Astrocyte of the spinal cord (primary cell): ENCODE measurements around the gene GNG2.
A peak's percentile ranks its signal among the peaks of the same experiment; 100 is the strongest.
"Not testable (repeated sequence)": the region's sequence is repeated elsewhere in the genome, so short reads cannot be mapped to it uniquely, and the experiment has no call there.

Source experiments
- DNase-seq: peaks from one replicate; pipeline ENCODE4 v3.0.0; 2011; ENCODE audit warnings: low read depth, low spot score
- H3K4me3 ChIP-seq: 2 replicates; pipeline ENCODE4 v1.5.1; 2011; ENCODE audit warnings: low read depth, mild to moderate bottlenecking, low read length, moderate library complexity
- in situ Hi-C: cut with HindIII; loops from 2 replicates; pipeline ENCODE4 v1.10.0; 2017; ENCODE audit warnings: low sequenced_read_pairs
- TF ChIP-seq, protein P1 (sequence below): IDR thresholded peaks from 2 replicates; pipeline ENCODE4 v1.5.1; 2012; ENCODE audit warnings: low read depth, mild to moderate bottlenecking, low read length, inconsistent platforms

The GNG2 gene

DNA sequence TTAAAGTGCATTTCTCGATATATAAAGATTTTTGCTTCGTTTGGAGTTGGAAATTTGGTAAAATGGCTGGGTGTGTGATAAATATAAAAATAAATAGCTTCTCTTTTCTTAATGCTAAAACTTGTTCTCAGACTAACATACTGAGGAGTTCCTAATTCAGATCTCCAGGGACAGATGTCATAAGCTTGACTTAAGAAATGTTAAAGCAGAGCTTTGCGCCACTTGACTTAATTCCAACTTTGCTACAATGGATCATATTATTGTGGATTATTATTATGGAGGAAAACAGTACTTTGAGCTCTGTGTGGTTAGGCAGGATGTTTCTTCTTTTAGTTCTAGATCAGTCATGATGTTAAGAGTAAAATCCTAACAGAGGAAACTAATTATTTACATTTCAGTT, 33.8 kb downstream of the GNG2 start:
- TF ChIP-seq, protein P1, sequence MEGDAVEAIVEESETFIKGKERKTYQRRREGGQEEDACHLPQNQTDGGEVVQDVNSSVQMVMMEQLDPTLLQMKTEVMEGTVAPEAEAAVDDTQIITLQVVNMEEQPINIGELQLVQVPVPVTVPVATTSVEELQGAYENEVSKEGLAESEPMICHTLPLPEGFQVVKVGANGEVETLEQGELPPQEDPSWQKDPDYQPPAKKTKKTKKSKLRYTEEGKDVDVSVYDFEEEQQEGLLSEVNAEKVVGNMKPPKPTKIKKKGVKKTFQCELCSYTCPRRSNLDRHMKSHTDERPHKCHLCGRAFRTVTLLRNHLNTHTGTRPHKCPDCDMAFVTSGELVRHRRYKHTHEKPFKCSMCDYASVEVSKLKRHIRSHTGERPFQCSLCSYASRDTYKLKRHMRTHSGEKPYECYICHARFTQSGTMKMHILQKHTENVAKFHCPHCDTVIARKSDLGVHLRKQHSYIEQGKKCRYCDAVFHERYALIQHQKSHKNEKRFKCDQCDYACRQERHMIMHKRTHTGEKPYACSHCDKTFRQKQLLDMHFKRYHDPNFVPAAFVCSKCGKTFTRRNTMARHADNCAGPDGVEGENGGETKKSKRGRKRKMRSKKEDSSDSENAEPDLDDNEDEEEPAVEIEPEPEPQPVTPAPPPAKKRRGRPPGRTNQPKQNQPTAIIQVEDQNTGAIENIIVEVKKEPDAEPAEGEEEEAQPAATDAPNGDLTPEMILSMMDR, result no peak
- in situ Hi-C loops, result no loop called here
- DNase-seq, result no peak
- no peak overlapping the region for H3K4me3 ChIP-seq

DNA sequence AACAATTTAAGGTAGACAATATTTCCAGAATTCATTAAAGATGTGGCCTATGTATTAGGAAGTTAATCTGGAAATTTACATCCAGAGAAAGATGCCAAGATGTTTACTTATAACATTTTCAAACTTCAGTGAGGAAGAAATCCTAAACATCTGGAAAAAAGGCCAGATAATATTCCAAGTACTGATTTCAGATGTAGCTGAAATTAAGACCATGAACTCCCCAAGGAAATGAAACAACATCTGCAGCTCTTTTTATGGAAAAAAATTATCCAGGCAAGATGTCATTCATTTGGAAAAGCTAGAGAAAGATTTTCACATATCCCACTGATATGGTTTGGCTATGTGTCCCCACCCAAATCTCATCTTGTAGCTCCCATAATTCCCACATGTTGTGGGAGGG, 35.0 kb downstream of the GNG2 start:
- no peak for DNase-seq
- TF ChIP-seq, protein P1, result no peak
- H3K4me3 ChIP-seq, result no peak overlapping the region
- in situ Hi-C loops, result no loop called here

DNA sequence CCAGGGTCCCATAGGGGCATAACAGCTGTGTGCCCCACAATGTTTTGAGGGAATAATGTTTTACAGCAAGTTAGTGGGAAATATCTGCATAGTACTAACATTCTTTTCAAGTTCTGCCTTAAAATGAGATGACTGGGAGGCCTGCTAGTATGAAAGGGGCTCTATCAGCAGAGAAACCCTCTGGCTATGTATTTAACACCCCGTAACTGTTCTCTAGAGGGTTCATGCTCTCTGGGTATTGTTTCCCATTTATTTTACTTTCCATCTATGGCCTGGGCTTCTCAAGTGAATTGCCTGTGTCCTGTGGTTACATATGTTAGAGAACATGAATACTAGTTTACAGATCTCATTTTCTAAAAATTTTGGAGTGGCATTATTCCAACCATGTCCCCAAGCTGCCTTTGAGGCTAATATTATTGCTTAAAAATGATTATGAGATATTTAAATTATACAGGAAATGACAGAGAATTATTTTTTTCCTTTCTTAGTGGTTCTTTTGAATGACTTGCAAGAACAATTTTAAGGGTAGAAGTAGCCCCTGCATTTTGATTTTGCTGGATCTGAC, 37.5 kb downstream of the GNG2 start:
- in situ Hi-C loops, result no loop called here
- DNase-seq, result no peak
- no peak overlapping the region for H3K4me3 ChIP-seq
- TF ChIP-seq, protein P1, result no peak

DNA sequence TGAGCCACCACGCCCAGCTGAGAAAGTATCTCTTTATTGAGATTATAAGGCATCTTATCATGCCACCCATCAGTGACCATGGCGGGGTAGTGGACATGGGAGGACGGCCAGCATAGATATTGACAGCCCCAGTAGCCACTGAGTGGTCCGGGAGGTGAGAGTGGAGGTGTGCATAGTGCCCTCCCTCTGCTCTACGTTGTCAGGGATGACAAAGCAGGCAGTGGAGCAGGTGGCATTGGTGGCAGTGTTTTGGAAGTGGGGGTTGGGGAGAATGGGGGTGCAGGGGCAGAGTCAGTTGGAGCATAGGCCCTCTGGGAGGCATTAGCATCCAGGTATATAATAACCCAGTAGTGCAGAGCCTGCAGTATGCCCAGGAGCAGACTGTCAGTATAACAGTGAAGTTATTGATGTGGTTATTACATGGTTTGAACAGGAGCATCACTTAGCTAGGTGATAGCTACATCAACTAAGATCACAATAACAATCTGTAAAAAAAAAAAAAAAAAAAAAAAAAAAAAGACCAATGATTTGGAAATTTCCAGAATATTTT, 41.1 kb downstream of the GNG2 start:
- TF ChIP-seq, protein P1, result no peak
- no peak for DNase-seq
- no peak overlapping the region for H3K4me3 ChIP-seq
- in situ Hi-C loops, result no loop called here

DNA sequence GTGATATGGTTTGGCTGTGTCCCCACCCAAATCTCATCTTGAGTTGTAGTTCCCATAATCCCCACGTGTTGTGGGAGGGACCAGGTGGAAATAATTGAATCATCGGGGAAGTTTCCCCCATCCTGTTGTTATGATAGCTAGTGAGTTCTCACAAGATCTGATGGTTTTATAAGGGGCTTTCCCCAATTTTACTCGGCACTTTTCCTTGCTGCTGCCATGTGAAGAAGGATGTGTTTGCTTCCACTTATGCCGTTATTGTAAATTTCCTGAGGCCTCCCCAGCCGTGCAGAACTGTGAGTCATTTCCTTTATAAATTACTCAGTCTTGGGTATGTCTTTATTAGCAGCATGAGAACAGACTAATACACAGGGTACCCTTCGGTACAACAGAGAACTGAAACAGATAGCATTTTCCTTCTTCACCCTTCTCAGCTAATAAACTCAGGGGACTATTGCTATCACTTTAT, 45.3 kb downstream of the GNG2 start:
- peak overlapping the region; percentile 7 for H3K4me3 ChIP-seq
- DNase-seq, result peak; percentile 88
- in situ Hi-C loops, result not testable (repeated sequence)

DNA sequence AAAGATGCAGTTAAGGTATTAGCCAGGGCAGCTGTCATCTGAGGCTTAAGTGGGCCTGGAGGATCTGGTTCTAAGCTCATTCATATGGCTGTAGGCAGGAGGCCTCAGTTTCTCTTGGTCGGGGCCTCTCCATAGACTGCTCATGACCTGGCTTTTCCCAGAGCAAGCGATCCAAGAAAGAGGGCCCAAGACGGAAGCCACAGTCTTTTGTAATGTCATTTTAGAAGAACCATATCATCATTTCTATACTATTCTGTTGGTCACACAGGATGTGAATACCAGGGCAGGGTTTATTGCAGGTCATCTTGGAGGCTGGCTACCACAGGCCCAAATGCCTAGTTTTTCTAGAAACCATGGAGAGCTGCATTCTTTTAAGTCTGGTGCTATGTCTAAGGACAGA, 47.7 kb downstream of the GNG2 start:
- in situ Hi-C loops, result no loop called here
- no peak for DNase-seq
- no peak overlapping the region for H3K4me3 ChIP-seq
- TF ChIP-seq, protein P1, result no peak

DNA sequence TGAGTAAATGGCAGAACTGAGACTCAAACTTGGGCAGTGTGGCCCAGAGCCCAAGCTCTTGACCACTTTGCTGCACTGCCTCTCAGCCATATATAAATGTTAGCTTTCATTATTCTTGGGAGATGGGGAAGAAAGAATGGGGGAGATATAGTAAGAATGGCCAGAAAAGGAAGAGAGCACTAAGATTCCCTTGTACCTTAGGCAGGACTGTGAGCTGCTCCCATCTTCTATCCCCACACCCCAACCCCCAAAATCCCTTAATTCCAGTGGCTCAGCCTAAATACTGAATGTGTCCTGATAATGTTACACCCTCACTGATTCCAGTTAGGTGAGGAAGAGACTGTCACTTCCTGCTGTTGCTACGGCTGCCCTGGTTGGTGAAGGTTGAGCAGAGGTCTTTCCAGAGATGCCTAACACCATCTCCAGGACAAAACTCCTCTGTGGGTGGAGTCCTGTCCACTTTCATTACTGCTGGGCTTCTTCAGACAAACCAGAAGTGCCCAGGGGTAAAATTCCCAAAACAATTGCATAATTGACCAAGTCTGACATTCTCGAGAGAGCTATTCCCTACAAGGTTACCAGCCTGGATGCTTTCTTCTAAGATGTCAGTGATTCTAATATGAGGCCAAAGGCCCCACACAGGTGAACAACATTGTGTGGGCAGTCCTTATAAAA, 51.8 kb downstream of the GNG2 start:
- TF ChIP-seq, protein P1, result no peak
- DNase-seq, result no peak
- no peak overlapping the region for H3K4me3 ChIP-seq
- in situ Hi-C loops, result no loop called here
